ENCODE data around the gene POU3F1.

GRCh38 chr1:38037221-38037939, 9.2 kb downstream of the POU3F1 start:
- TF ChIP-seq, protein P1, sequence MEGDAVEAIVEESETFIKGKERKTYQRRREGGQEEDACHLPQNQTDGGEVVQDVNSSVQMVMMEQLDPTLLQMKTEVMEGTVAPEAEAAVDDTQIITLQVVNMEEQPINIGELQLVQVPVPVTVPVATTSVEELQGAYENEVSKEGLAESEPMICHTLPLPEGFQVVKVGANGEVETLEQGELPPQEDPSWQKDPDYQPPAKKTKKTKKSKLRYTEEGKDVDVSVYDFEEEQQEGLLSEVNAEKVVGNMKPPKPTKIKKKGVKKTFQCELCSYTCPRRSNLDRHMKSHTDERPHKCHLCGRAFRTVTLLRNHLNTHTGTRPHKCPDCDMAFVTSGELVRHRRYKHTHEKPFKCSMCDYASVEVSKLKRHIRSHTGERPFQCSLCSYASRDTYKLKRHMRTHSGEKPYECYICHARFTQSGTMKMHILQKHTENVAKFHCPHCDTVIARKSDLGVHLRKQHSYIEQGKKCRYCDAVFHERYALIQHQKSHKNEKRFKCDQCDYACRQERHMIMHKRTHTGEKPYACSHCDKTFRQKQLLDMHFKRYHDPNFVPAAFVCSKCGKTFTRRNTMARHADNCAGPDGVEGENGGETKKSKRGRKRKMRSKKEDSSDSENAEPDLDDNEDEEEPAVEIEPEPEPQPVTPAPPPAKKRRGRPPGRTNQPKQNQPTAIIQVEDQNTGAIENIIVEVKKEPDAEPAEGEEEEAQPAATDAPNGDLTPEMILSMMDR (IDR thresholded peaks at IDR 0.05; ENCODE audit: insufficient read depth, low read length, poor library complexity, severe bottlenecking) = peak; percentile 18
- TF ChIP-seq EZH2phosphoT487 (conservative IDR thresholded peaks at IDR 0.05; ENCODE audit: low read length) = no peak

All from SU-DHL-6 (cell line).